NT2/D1 (cell line): ENCODE data around the gene LZTFL1.

Experiments used
- DNase-seq: peaks from one replicate; pipeline ENCODE4 v3.0.0-alpha.2; 2011; ENCODE audit warnings: low read depth, low spot score
- H3K27me3 ChIP-seq: 2 replicates; pipeline ENCODE4 v1.6.0; 2011; ENCODE audit warnings: mild to moderate bottlenecking; ENCODE audit not compliant: insufficient read length, insufficient read depth
- H3K36me3 ChIP-seq: 2 replicates; pipeline ENCODE4 v1.6.1; 2011; ENCODE audit warnings: mild to moderate bottlenecking, low read length, mixed read lengths; ENCODE audit not compliant: insufficient read depth, insufficient read length
- H3K4me1 ChIP-seq: 2 replicates; pipeline ENCODE4 v1.5.1; 2011; ENCODE audit not compliant: insufficient read depth, insufficient read length
- H3K4me3 ChIP-seq: 2 replicates; pipeline ENCODE4 v1.5.1; 2011; ENCODE audit warnings: low read depth; ENCODE audit not compliant: insufficient read length
- H3K9ac ChIP-seq: 2 replicates; pipeline ENCODE4 v1.6.0; 2011; ENCODE audit warnings: low read depth; ENCODE audit not compliant: insufficient read length
- H3K9me3 ChIP-seq: 2 replicates; pipeline ENCODE4 v1.5.1; 2011; ENCODE audit warnings: mild to moderate bottlenecking, low read length; ENCODE audit not compliant: insufficient read depth
- SUZ12 ChIP-seq: IDR thresholded peaks from 2 replicates; pipeline ENCODE4 v1.6.1; 2011; ENCODE audit not compliant: insufficient read length, insufficient read depth; ENCODE audit errors: extremely low read depth
- YY1 ChIP-seq: IDR thresholded peaks from 2 replicates; pipeline ENCODE4 v1.6.1; 2011; ENCODE audit not compliant: insufficient read length, insufficient read depth
- ZNF274 ChIP-seq: IDR thresholded peaks from 2 replicates; pipeline ENCODE4 v1.6.1; 2011; ENCODE audit warnings: mild to moderate bottlenecking, low read depth, low read length

LZTFL1 gene

DNA sequence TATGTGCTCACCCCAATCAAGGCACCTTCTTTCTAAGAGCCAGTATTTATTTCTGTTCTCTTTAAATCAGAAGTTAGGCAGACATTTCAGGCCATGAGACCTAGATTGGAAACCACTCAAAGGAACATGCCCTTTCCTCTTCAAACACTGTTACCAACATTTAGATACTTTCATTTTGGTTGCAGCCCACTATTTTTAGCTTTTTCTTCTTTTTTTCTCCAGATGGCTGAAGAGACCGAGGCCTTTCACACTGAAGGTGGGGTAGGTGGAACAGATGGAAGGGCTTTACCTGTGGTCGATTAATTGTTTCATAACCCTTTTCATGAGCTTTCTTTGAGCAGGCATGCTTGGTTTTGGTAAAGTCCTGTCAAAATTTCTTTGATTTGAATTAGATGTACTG lies 10.9 kb upstream of the LZTFL1 start:
- TF ChIP-seq YY1 (no peak), ZNF274 (no peak), SUZ12 (no peak)
- H3K4me3 ChIP-seq, result no peak overlapping the region

DNA sequence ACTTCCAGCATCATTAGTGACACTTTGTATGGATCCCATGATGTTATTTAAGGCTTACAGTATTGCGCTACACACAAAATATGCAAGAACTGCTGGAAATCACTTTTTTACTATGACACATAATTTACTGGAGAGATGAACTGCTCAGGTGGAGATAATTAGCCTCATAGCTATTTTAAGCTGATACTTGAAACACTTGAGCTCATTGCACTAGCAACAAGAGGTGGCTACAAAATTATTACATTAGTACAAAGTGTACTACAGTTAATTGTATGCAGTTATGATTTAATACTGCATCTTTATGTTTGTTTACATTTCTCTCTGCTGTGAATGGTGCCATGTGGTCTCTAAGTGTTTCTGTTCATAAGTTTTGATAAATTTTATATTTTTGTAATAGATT lies 6.5 kb upstream of the LZTFL1 start:
- DNase-seq, result no peak
- Histone ChIP-seq H3K9ac (no peak overlapping the region), H3K9me3 (no peaks in the 10 kb centered on the region), H3K4me3 (no peak overlapping the region), H3K36me3 (no peaks in the 10 kb centered on the region), H3K4me1 (no peaks in the 10 kb centered on the region), H3K27me3 (peaks cover 48% of the 10 kb centered on the region)
- no peak for TF ChIP-seq ZNF274
- no peak for TF ChIP-seq SUZ12
- TF ChIP-seq YY1, result no peak

More for the DNA sequence above, 10.9 kb upstream of the LZTFL1 start:
- Histone ChIP-seq H3K9me3 (no peaks in the 10 kb centered on the region), H3K4me1 (no peaks in the 10 kb centered on the region), H3K27me3 (peaks cover 14% of the 10 kb centered on the region), H3K9ac (no peak overlapping the region), H3K36me3 (no peaks in the 10 kb centered on the region)
- no peak for DNase-seq

DNA sequence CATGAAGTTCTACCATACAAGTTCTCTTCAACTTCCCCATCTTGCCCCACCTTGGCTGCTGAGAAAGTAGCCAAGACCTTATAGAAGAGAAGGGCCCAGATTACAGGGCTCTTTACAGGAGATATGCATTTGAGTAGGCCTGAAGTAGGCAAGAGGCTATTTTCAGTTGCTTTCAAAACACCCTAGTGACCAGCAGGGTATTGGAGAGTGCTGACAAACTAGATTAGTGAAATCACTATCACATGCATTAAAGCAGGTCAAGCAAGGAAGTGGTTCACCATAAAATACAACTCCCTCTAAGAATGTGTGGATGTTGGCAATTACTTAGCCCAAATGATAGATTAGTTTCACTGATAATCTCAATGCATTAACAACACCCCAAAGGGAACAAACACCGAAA lies 2.7 kb upstream of the LZTFL1 start:
- H3K36me3 ChIP-seq, result no peaks in the 10 kb centered on the region
- H3K9ac ChIP-seq, result no peak overlapping the region
- no peaks in the 10 kb centered on the region; the same call in 1 of the 2 replicates for H3K9me3 ChIP-seq
- H3K4me3 ChIP-seq, result no peak overlapping the region
- no peaks in the 10 kb centered on the region for H3K4me1 ChIP-seq
- H3K27me3 ChIP-seq, result peaks cover 42% of the 10 kb centered on the region
- DNase-seq, result no peak
- TF ChIP-seq ZNF274 (no peak), YY1 (no peak), SUZ12 (no peak)

DNA sequence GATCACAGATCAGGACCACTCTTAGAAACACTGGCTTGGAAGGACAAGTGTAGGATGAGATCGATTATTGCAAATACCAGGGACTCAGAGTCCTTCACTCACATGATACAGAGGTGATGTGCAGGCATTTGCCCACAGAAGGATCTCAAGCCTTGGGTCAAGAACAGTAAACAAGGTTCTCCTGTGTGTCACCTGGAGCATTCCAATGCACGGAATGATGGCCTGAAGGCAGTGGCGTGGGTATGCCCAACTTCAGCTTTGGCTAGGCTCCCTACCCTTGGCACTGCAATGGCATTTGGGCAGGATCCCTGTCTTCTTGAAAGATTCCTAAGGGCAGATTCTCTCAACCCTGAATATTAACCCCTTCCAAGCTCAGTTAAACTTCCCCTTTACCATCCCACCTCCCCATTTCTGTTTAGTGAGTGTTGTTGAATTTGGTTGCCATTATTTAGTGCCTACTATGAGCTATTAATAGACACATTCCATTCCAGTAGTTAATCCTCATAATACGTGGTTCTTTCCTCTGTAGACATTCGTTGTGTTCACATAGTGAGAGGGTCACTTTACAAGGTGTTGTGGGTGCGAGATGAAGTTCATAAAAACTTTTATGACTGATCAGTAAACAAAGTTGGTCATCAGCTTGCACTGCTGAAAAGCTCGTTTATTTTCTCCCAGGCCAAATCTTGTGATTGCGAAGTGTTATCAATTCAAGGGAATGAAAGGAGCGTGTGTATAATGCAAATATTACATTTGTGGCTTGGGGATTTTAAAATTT lies 1.1 kb upstream of the LZTFL1 start:
- peaks cover under 1% of the 10 kb centered on the region for H3K36me3 ChIP-seq
- H3K4me1 ChIP-seq, result no peaks in the 10 kb centered on the region
- H3K4me3 ChIP-seq, result no peak overlapping the region

DNA sequence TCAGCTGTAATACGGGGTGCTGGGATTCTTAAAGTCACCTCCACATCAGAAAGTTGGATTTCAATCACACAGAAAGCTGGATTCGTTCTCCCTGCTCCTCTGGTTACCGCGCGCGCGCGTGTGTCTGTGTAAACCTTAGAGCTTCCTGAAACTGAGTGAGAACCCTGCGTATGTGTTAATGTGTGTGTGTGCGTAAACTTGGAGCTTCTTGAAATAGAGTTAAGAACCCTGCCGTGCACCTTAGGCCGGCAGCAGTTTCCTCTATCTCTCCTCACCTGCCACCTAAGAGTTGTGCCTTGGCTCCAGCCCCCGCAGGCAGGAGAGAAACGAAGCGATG lies 531 bp downstream of the LZTFL1 start:
- no peaks in the 10 kb centered on the region; the same call in 1 of the 2 replicates for H3K9me3 ChIP-seq
- no peak for TF ChIP-seq ZNF274
- no peak for TF ChIP-seq YY1
- no peak for TF ChIP-seq SUZ12
- peaks cover 20% of the 10 kb centered on the region for H3K27me3 ChIP-seq
- peak overlapping the region; percentile 90 for H3K4me3 ChIP-seq
- H3K9ac ChIP-seq, result peak overlapping the region; percentile 73
- H3K4me1 ChIP-seq, result no peaks in the 10 kb centered on the region
- H3K36me3 ChIP-seq, result peaks cover 6% of the 10 kb centered on the region
- DNase-seq, result no peak

More for the DNA sequence above, 1.1 kb upstream of the LZTFL1 start:
- Histone ChIP-seq H3K9ac (no peak overlapping the region), H3K9me3 (no peaks in the 10 kb centered on the region; the same call in 1 of the 2 replicates), H3K27me3 (peaks cover 36% of the 10 kb centered on the region)
- DNase-seq, result no peak
- TF ChIP-seq YY1 (no peak), ZNF274 (no peak), SUZ12 (no peak)

DNA sequence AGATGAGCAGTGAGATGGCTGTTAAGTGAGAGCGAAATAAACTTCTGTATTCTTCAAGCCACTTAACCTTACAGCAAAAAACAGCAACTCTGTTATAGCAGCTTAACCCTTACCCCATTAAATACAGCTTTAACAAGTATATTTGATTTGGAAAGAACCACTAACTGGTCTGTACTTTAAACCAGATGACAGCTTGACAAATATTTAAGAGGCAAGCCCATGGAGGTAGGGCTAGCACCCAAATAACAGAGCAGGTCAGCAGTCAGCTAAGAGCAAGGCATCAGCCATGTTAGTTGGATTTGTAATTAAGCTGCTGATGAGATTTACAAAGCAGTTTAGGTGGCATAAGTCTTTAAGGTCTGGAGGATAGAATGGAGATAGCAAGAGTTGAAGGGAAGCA lies 3.5 kb downstream of the LZTFL1 start:
- H3K36me3 ChIP-seq, result peaks cover 17% of the 10 kb centered on the region
- H3K4me3 ChIP-seq, result no peak overlapping the region
- H3K27me3 ChIP-seq, result no peaks in the 10 kb centered on the region
- TF ChIP-seq ZNF274, result no peak
- no peak for TF ChIP-seq SUZ12
- no peak for TF ChIP-seq YY1
- H3K4me1 ChIP-seq, result no peaks in the 10 kb centered on the region
- H3K9me3 ChIP-seq, result no peaks in the 10 kb centered on the region; the same call in 1 of the 2 replicates
- DNase-seq, result no peak
- H3K9ac ChIP-seq, result no peak overlapping the region

DNA sequence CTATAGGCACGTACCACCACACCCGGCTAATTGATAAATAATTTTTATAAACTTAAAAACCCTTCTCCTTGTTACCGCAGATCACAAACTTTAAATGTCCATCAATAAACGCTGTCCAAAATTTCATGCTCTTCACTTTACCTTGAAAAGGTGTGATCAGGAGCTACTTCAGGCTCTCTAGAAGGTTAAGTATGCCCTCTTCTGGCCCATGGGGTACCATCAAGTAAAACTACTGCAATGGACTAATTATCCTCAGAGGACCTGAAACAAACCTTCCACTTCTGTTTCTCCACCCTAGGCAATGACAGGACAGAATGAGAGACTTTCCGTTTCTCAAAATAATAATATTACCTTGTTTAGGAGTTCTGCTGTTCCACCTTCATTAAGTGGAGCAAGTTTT lies 9.2 kb downstream of the LZTFL1 start:
- no peak overlapping the region for H3K9ac ChIP-seq
- H3K36me3 ChIP-seq, result peaks cover 38% of the 10 kb centered on the region
- no peaks in the 10 kb centered on the region for H3K4me1 ChIP-seq
- TF ChIP-seq ZNF274, result no peak
- no peak for TF ChIP-seq YY1
- no peak for TF ChIP-seq SUZ12
- H3K4me3 ChIP-seq, result no peak overlapping the region
- DNase-seq, result peak; percentile 42
- no peaks in the 10 kb centered on the region for H3K27me3 ChIP-seq
- H3K9me3 ChIP-seq, result no peaks in the 10 kb centered on the region

DNA sequence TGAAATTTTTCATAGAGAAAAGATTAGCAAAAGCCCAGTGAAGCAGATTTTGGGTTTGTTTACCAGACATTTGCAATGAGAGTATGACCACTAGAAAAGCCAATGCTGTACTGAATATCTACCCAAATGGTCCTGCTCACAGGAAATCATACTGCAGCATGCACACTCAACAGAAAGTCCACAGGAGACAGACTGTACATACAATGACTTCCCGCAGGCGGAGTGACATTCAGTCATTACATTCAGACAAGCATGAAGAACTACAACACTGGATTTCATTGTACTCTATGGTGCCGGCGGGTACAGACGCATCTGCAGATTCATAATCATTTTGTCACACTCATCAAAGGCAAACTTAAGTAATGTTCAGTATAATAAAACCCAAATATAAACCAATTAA lies 11.8 kb downstream of the LZTFL1 start:
- no peak for DNase-seq
- Histone ChIP-seq H3K27me3 (no peaks in the 10 kb centered on the region), H3K4me1 (no peaks in the 10 kb centered on the region), H3K36me3 (peaks cover 48% of the 10 kb centered on the region), H3K9ac (no peak overlapping the region), H3K9me3 (no peaks in the 10 kb centered on the region), H3K4me3 (no peak overlapping the region)
- no peak for TF ChIP-seq YY1
